Psoas muscle (tissue), 8 donors: ENCODE results near the gene ZNF595. TPM values are rescaled to one million over a fixed set of nuclear protein-coding genes. Genes with fewer than 3 reads are reported as not detected.
"Not testable (repeated sequence)": the region's sequence is repeated elsewhere in the genome, so short reads cannot be mapped to it uniquely, and the experiment has no call there.

ENCODE experiments used
- ATAC-seq, 4 donors: fragments of 200-7000 bp; cut with Tn5 transposase; one replicate each; pipeline ENCODE4 v1.9.1; 2020; ENCODE audit warnings: moderate library complexity in 3 of 4, mild to moderate bottlenecking in 2 of 4
- DNase-seq, 2 donors: peaks; one replicate each; pipeline ENCODE4 v3.0.0-alpha.2; 2020
- H3K27ac ChIP-seq: fragments of 200-600 bp; one replicate; pipeline ENCODE4 v1.8.0; 2022
- H3K27me3 ChIP-seq, 3 donors: fragments of 200-600 bp in 1 of 3; one replicate each; pipeline versions ENCODE4 v1.6.1 to v1.8.0; 2013 to 2022; ENCODE audit warnings: low read length in 2 of 3, mild to moderate bottlenecking in 2 of 3, moderate library complexity in 1 of 3; ENCODE audit not compliant: insufficient read depth in 3 of 3
- H3K36me3 ChIP-seq, 2 donors: fragments of 200-600 bp in 1 of 2; one replicate each; pipeline versions ENCODE4 v1.6.1 to v1.8.0; 2013 to 2022; ENCODE audit warnings: low read depth in 1 of 2, mild to moderate bottlenecking in 1 of 2, moderate library complexity in 1 of 2; ENCODE audit not compliant: insufficient read depth in 1 of 2
- H3K4me1 ChIP-seq: fragments of 200-600 bp; one replicate; pipeline ENCODE4 v1.8.0; 2022
- H3K4me3 ChIP-seq: fragments of 200-600 bp; one replicate; pipeline ENCODE4 v1.8.0; 2022; ENCODE audit warnings: mild to moderate bottlenecking
- H3K9me3 ChIP-seq: fragments of 200-600 bp; one replicate; pipeline ENCODE4 v1.8.0; 2022
- CTCF ChIP-seq: fragments of 200-600 bp; IDR thresholded peaks from one replicate; pipeline ENCODE4 v1.8.0; 2022; ENCODE audit warnings: antibody characterized with exemption
- WGBS, 3 donors: extraction: QIAGEN DNeasy Blood & Tissue Kit; methylation state at CpG; one replicate each; pipeline versions ENCODE4 v1.1.6 to v1.1.7; 2013; 5-methylcytosine and 5-hydroxymethylcytosine counted together
- intact Hi-C, 2 donors: fragments of 100-400 bp; cut with DNase I; formaldehyde crosslinking; loops; one replicate each; pipeline versions ENCODE4 v1.11.0 to v1.14.2; 2022
- polyA plus RNA-seq, 3 donors: library from polyadenylated mRNA; stranded (reverse); fragments of 200-250 nt; gene quantifications; one replicate each; pipeline ENCODE4 v1.2.3, GENCODE V29; 2013
- total RNA-seq, 4 donors: library from RNA; stranded (reverse); fragmentation: NEBNext Ultra II Directional in 2 of 4; extraction: Animal tissue kit (Norgen Biotek cat#: 25700) in 2 of 4; gene quantifications; one replicate each; pipeline versions ENCODE4 v1.2.1 to v1.2.4, GENCODE V29; 2021 to 2023
- donor health status: healthy with polysubstance abuse.
- donor health status: DM: no; HTN: no; CAD: no; lungs with moderate emphysema.
- donor health status: Bipolar disorder and iron deficiency.
- donor health status: healthy.
- donor health status: DM: yes; HTN: yes; CAD: no.
- donor health status: DM: no; HTN: no; CAD: no.
- donor health status: DM: no; HTN: no; CAD: no.
- donor health status: DM: yes; HTN: yes; CAD: no.

ZNF595 gene
- total and polyA plus RNA-seq, 7 donors: 2.1 to 13.0 (median 7.4) TPM

DNA sequence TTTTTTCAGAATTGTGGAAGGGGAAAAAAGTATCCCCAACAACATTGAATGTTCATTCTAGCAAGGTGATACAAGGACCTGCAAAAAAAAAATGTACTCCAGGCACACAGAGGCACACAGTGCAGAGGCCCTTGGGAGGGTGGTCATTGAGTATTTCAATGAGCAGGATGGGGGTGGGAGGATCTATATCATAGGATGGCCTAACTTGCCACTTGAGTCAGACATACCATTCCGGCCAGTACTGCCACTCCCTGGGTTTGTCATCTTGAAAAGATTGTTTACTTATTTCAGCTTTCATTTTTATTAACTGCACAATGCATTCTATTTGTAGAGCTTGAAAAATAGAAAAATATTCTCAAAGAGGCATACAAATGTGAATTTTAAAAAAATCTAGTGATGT, 18.7 kb downstream of the ZNF595 start:
- no peak overlapping the region for H3K4me3 ChIP-seq
- H3K9me3 ChIP-seq: peaks cover 80% of the 10 kb centered on the region

DNA sequence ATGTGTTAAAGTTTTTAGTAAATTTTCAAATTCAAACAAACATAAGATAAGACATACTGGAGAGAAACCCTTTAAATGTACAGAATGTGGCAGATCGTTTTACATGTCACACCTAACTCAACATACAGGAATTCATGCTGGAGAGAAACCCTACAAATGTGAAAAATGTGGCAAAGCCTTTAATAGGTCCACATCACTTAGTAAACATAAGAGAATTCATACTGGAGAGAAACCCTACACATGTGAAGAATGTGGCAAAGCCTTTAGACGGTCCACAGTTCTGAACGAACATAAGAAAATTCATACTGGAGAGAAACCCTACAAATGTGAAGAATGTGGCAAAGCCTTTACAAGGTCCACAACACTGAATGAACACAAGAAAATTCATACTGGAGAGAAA, 32.8 kb downstream of the ZNF595 start:
- Histone ChIP-seq H3K4me1 (no peaks in the 10 kb centered on the region), H3K9me3 (peaks cover 100% of the 10 kb centered on the region), H3K27ac (no peak overlapping the region), H3K36me3 (peaks cover 4 to 23% of the 10 kb centered on the region in 2 donors), H3K27me3 (no peaks in the 10 kb centered on the region), H3K4me3 (no peak overlapping the region)
- TF ChIP-seq CTCF: no peak
- DNase-seq: no peak
- ATAC-seq: no peak
- 96 to 100% (median 99%) methylated on average over 3 of the region's 3 CpGs for WGBS, 3 donors
- intact Hi-C loops: no loop called here

More for the DNA sequence above, 18.7 kb downstream of the ZNF595 start:
- Histone ChIP-seq H3K36me3 (peaks cover 9 to 25% of the 10 kb centered on the region in 2 donors), H3K27ac (no peak overlapping the region), H3K4me1 (no peaks in the 10 kb centered on the region), H3K27me3 (no peaks in the 10 kb centered on the region)
- ATAC-seq: no peak
- WGBS, 3 donors: 96 to 100% (median 97%) methylated on average over 1 of the region's 1 CpG
- intact Hi-C loops: no loop called here
- no peak for TF ChIP-seq CTCF
- DNase-seq: no peak

GRCh38 chr4:86559-87324, 33.6 kb downstream of the ZNF595 start:
- not testable (repeated sequence) for DNase-seq
- WGBS, 3 donors: 97 to 99% (median 98%) methylated on average over 7 of the region's 7 CpGs

GRCh38 chr4:98386-98785, 45.3 kb downstream of the ZNF595 start:
- TF ChIP-seq CTCF: no peak
- intact Hi-C loops: no loop called here

More at GRCh38 chr4:86559-87324, 33.6 kb downstream of the ZNF595 start:
- H3K4me1 ChIP-seq, ATAC-seq, H3K4me3 ChIP-seq, H3K27me3 ChIP-seq, intact Hi-C loops, H3K27ac ChIP-seq: not testable (repeated sequence)
- Histone ChIP-seq H3K9me3 (peaks cover 100% of the 10 kb centered on the region), H3K36me3 (peaks cover 4 to 20% of the 10 kb centered on the region in 2 donors)

GRCh38 chr4:99863-100262, 46.7 kb downstream of the ZNF595 start:
- H3K36me3 ChIP-seq: no peaks in the 10 kb centered on the region
- 82 to 88% (median 86%) methylated on average over 5 of the region's 5 CpGs for WGBS, 3 donors
- no peak overlapping the region for H3K4me3 ChIP-seq
- H3K9me3 ChIP-seq: peaks cover 79% of the 10 kb centered on the region
- H3K4me1 ChIP-seq: no peaks in the 10 kb centered on the region
- DNase-seq (no peak), ATAC-seq (no peak)
- TF ChIP-seq CTCF: no peak
- no peaks in the 10 kb centered on the region for H3K27me3 ChIP-seq
- intact Hi-C loops: no loop called here
- H3K27ac ChIP-seq: no peak overlapping the region

More at GRCh38 chr4:98386-98785, 45.3 kb downstream of the ZNF595 start:
- H3K36me3 ChIP-seq: no peaks in the 10 kb centered on the region
- no peaks in the 10 kb centered on the region for H3K27me3 ChIP-seq
- no peaks in the 10 kb centered on the region for H3K4me1 ChIP-seq
- WGBS, 3 donors: 84 to 91% (median 86%) methylated on average over 1 of the region's 1 CpG
- ATAC-seq (no peak), DNase-seq (no peak)
- H3K9me3 ChIP-seq: peaks cover 88% of the 10 kb centered on the region
- H3K27ac ChIP-seq: no peak overlapping the region
- no peak overlapping the region for H3K4me3 ChIP-seq
